GM12878 (cell line): ENCODE measurements around the gene PRMT3. TPM values are rescaled to one million over a fixed set of nuclear protein-coding genes. Genes with fewer than 3 reads are reported as not detected.

Source experiments
- ATAC-seq: fragments of 200-7000 bp; cut with Tn5 transposase; 3 replicates; pipeline ENCODE4 v1.9.1; 2020; ENCODE audit warnings: mild to moderate bottlenecking, moderate library complexity
- BruUV-seq: library from RNA; stranded (reverse); fragments of 400-500 nt; replicated peaks from 2 replicates; lab custom pipeline; 2021; lab: Mats Ljungman, UMichigan
- CTCF ChIA-PET: fragments of 300-600 bp; sonication (Branson Sonifier 250); formaldehyde crosslinking; extraction: SDS; loops from one replicate; lab custom pipeline; 2021; ENCODE audit warnings: inconsistent platforms; lab: Yijun Ruan, JAX
- POLR2A ChIA-PET: fragments of 350-600 bp; formaldehyde crosslinking; extraction: SDS; loops from one replicate; lab custom pipeline; 2021; ENCODE audit warnings: inconsistent platforms; lab: Charles Lee
- RAD21 ChIA-PET: fragments of 300-600 bp; sonication (Branson Sonifier 250); formaldehyde crosslinking; loops from one replicate; lab custom pipeline; 2023; ENCODE audit warnings: antibody characterized with exemption; ENCODE audit not compliant: unreplicated experiment; lab: Charles Lee
- SMC1A ChIA-PET: fragments of 300-600 bp; sonication (Branson Sonifier 250); formaldehyde crosslinking; loops from one replicate; lab custom pipeline; 2023; ENCODE audit not compliant: unreplicated experiment, uncharacterized antibody; lab: Charles Lee
- DNase-seq: peaks from one replicate; pipeline ENCODE4 v3.0.0-alpha.2; 2011; ENCODE audit warnings: low read depth, low spot score
- FAIRE-seq: peaks from 3 replicates; lab custom pipeline; 2011; peaks lifted over from hg19 to GRCh38; lab: Jason Lieb, UNC
- H2AFZ ChIP-seq: 2 replicates; pipeline ENCODE4 v1.6.0; 2011; ENCODE audit warnings: low read depth, low read length, control low read depth; ENCODE audit not compliant: control insufficient read depth
- H3K27ac ChIP-seq: 2 replicates; pipeline ENCODE4 v1.5.1; 2011; ENCODE audit warnings: control low read depth; ENCODE audit not compliant: control insufficient read depth, insufficient read depth
- H3K27me3 ChIP-seq, 2 experiments: replicated peaks in 1 of 2; 2 replicates each; pipeline versions ENCODE4 v1.6.0 to v1.6.1; 2011; ENCODE audit warnings: low read length in 1 of 2; ENCODE audit not compliant: control insufficient read depth in 2 of 2, insufficient read depth in 2 of 2
- H3K36me3 ChIP-seq, 2 experiments: 2 replicates each; pipeline ENCODE4 v1.5.1; 2011; ENCODE audit warnings: low read length in 1 of 2; ENCODE audit not compliant: control insufficient read depth in 2 of 2, insufficient read depth in 2 of 2
- H3K4me1 ChIP-seq: 2 replicates; pipeline ENCODE4 v1.6.1; 2011; ENCODE audit warnings: mild to moderate bottlenecking, low read length, moderate library complexity, mixed read lengths; ENCODE audit not compliant: control insufficient read depth, insufficient read depth
- H3K4me2 ChIP-seq: 2 replicates; pipeline ENCODE4 v1.6.0; 2011; ENCODE audit warnings: control low read depth; ENCODE audit not compliant: control insufficient read depth, insufficient read depth
- H3K4me3 ChIP-seq: fragments of 200-600 bp; sonication (generic); 2 replicates; pipeline ENCODE4 v1.5.1; 2016
- H3K79me2 ChIP-seq: 2 replicates; pipeline ENCODE4 v1.6.0; 2011; ENCODE audit warnings: low read length; ENCODE audit not compliant: control insufficient read depth, insufficient read depth
- H3K9ac ChIP-seq: 2 replicates; pipeline ENCODE4 v1.8.0; 2011; ENCODE audit warnings: low read length, control low read depth, mixed read lengths; ENCODE audit not compliant: control insufficient read depth, insufficient read depth
- H3K9me3 ChIP-seq: replicated peaks from 3 replicates; pipeline ENCODE4 v1.5.1; 2011; ENCODE audit warnings: mild to moderate bottlenecking, low read length; ENCODE audit not compliant: control insufficient read depth, insufficient read depth
- H4K20me1 ChIP-seq: 2 replicates; pipeline ENCODE4 v1.6.0; 2011; ENCODE audit not compliant: control insufficient read depth, insufficient read depth
- WGBS: methylation state at CpG from one replicate; pipeline ENCODE4 v1.1.6; 2016; ENCODE audit warnings: low lambda C conversion rate; ENCODE audit not compliant: insufficient replicate concordance, insufficient coverage; ENCODE audit errors: missing lambda C conversion rate; 5-methylcytosine and 5-hydroxymethylcytosine counted together
- in situ Hi-C: fragments of 300-500 bp; cut with MboI; formaldehyde crosslinking; loops from 9 replicates; pipeline ENCODE4 v1.14.3; 2018; ENCODE audit warnings: mixed read lengths
- intact Hi-C: fragments of 100-400 bp; cut with micrococcal nuclease; formaldehyde crosslinking; loops from one replicate; pipeline ENCODE4 v1.14.2; 2022; ENCODE audit not compliant: unreplicated experiment
- polyA plus RNA-seq, 11 experiments: library from polyadenylated mRNA; depleted of rRNA in 4 of 11; unstranded in 6 of 11; stranded (reverse) in 5 of 11; fragments of >200 nt; fragmentation: Nextera tagmentation in 4 of 11; fragmentation: Illumina TruSeq in 1 of 11; extraction: Ambion mirVana in 4 of 11; extraction: Trizol in 1 of 11; gene quantifications; 1 replicate in 1 of 11; 2 replicates in 10 of 11; pipeline versions ENCODE4 v1.2.1 to v1.2.3, GENCODE V29; 2011 to 2016; ENCODE audit warnings: inconsistent platforms in 2 of 11, missing spikeins in 2 of 11, low read depth in 1 of 11
- total RNA-seq, 4 experiments: library from RNA; depleted of rRNA in 3 of 4; stranded (reverse); fragments of >200 nt in 3 of 4; fragmentation: Illumina TruSeq in 1 of 4; extraction: Trizol in 1 of 4; gene quantifications; 2 replicates each; pipeline versions ENCODE4 v1.2.1 to v1.2.3, GENCODE V29; 2013 to 2021
- TF ChIP-seq, protein P1 (sequence below): IDR thresholded peaks from 2 replicates; pipeline ENCODE4 v1.6.1; 2011; ENCODE audit warnings: mild to moderate bottlenecking, low read depth, low read length, moderate library complexity; ENCODE audit not compliant: insufficient replicate concordance
- TF ChIP-seq, protein P2 (sequence below), 3 experiments: IDR thresholded peaks in 2 of 3; conservative IDR thresholded peaks in 1 of 3; 2 replicates each; pipeline ENCODE4 v1.5.1; 2011; ENCODE audit warnings: low read depth in 3 of 3, low read length in 3 of 3, mild to moderate bottlenecking in 3 of 3, control low read depth in 2 of 3, moderate library complexity in 2 of 3, inconsistent platforms in 1 of 3, mixed read lengths in 1 of 3; ENCODE audit not compliant: control insufficient read depth in 2 of 3, insufficient read depth in 1 of 3; ENCODE audit errors: extremely low read depth in 1 of 3

The PRMT3 gene
- total and polyA plus RNA-seq, 10 of the 15 experiments (the other 5 are each of a cell fraction or from before 2014, with no cell fraction given): 13.9 to 52.1 (median 27.7) TPM

DNA sequence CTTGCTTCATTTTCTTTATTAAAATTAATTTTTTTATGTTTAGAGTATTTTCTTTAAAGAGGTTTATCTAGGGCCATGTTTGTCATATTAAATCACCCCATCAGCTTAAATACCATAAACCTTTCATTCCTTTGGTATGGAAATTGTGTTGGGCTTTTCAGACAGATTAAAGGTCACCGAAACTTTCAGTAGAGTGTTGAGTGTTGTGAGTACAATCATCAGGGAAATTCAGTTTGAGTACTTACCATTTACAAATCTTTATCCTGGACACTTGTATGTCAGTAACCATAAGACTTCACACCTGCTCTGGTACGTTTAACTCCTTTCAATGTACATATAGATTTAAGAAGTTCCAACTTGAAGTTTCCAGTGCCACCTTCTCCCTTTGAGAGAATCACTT is 12.0 kb downstream of the PRMT3 start (continued):
- TF ChIP-seq, protein P1, sequence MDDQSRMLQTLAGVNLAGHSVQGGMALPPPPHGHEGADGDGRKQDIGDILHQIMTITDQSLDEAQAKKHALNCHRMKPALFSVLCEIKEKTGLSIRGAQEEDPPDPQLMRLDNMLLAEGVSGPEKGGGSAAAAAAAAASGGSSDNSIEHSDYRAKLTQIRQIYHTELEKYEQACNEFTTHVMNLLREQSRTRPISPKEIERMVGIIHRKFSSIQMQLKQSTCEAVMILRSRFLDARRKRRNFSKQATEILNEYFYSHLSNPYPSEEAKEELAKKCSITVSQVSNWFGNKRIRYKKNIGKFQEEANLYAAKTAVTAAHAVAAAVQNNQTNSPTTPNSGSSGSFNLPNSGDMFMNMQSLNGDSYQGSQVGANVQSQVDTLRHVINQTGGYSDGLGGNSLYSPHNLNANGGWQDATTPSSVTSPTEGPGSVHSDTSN: no peak
- TF ChIP-seq, all 136 proteins: peak for 0

DNA sequence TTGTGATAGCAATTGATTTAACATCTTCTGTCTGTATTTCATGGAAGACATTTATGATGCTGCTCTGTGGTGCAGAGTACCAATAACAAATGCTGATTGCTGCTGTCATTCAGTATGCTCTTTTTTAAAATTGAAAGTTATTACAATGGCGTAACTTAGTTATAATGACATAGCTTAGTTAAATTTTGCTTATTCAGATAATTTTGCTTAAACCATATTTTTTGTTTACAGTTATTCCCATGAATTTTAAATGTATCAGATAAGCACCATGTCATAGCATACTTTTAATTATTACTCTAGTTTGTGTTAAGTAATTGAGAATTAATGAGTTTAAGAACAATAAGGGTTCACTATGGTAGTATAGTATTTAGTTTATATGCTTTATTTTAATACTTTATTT is 15.5 kb downstream of the PRMT3 start:
- H4K20me1 ChIP-seq: no peaks in the 10 kb centered on the region
- H3K9ac ChIP-seq: no peak overlapping the region
- BruUV-seq: no TSS peak
- ATAC-seq (no peak), DNase-seq (no peak), FAIRE-seq (no peak)
- H3K4me2 ChIP-seq: no peak overlapping the region
- H3K4me1 ChIP-seq: no peaks in the 10 kb centered on the region
- no peaks in the 10 kb centered on the region for H3K79me2 ChIP-seq
- H3K27me3 ChIP-seq: no peaks in the 10 kb centered on the region
- H2AFZ ChIP-seq: no peak overlapping the region
- in situ Hi-C loops (no loop called here), intact Hi-C loops (no loop called here)
- no peaks in the 10 kb centered on the region for H3K9me3 ChIP-seq
- no peak overlapping the region for H3K27ac ChIP-seq
- WGBS: 100% methylated on average over 1 of the region's 1 CpG
- ChIA-PET POLR2A (interaction anchor here (0.6 kb wide), 1 partner anchor 21 kb away, joined by 3 read pairs; no protein-coding TSS in a partner anchor), RAD21 (no interaction called here), CTCF (interaction anchor here (7.2 kb wide), 1 partner anchor 206 kb away, joined by 73 read pairs; no protein-coding TSS in a partner anchor), SMC1A (interaction anchor here (1.0 to 1.4 kb wide), 2 partner anchors 8 to 13 kb away, joined by 3 to 4 read pairs; no protein-coding TSS in a partner anchor)
- TF ChIP-seq, protein P2, sequence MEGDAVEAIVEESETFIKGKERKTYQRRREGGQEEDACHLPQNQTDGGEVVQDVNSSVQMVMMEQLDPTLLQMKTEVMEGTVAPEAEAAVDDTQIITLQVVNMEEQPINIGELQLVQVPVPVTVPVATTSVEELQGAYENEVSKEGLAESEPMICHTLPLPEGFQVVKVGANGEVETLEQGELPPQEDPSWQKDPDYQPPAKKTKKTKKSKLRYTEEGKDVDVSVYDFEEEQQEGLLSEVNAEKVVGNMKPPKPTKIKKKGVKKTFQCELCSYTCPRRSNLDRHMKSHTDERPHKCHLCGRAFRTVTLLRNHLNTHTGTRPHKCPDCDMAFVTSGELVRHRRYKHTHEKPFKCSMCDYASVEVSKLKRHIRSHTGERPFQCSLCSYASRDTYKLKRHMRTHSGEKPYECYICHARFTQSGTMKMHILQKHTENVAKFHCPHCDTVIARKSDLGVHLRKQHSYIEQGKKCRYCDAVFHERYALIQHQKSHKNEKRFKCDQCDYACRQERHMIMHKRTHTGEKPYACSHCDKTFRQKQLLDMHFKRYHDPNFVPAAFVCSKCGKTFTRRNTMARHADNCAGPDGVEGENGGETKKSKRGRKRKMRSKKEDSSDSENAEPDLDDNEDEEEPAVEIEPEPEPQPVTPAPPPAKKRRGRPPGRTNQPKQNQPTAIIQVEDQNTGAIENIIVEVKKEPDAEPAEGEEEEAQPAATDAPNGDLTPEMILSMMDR (IDR thresholded peaks at IDR 0.05 in 2 of 3, conservative IDR thresholded peaks at IDR 0.05 in 1 of 3; ENCODE audit: control insufficient read depth in 2 of 3, extremely low read depth in 1 of 3, insufficient read depth in 1 of 3, low read depth in 3 of 3, low read length in 3 of 3): no peak
- no peak overlapping the region for H3K4me3 ChIP-seq
- peaks cover 0 to 10% of the 10 kb centered on the region in 2 experiments; a peak in 1 of 4 replicates for H3K36me3 ChIP-seq
